Fibroblast of lung (primary cell): ENCODE measurements around the gene CENPP.

Experiments
- CTCF ChIP-seq, 2 donors: IDR thresholded peaks in 1 of 2; conservative IDR thresholded peaks in 1 of 2; 1 replicate in 1 of 2; 2 replicates in 1 of 2; pipeline ENCODE4 v1.5.1; 2011 to 2012; ENCODE audit warnings: low read length in 2 of 2, control low read depth in 1 of 2, inconsistent platforms in 1 of 2, low read depth in 1 of 2, mild to moderate bottlenecking in 1 of 2
- EZH2 ChIP-seq: IDR thresholded peaks from 2 replicates; pipeline ENCODE4 v1.5.1; 2012; ENCODE audit warnings: low read length, control low read depth, mild to moderate bottlenecking; ENCODE audit errors: missing control alignments

- TF ChIP-seq CTCF (conservative IDR thresholded peaks at IDR 0.05 in 1 of 2, IDR thresholded peaks at IDR 0.05 in 1 of 2; ENCODE audit: low read depth in 1 of 2, low read length in 2 of 2) (no peak), EZH2 (no peak)
Observed at GRCh38 chr9:92499701-92500100, 173.9 kb downstream of the CENPP start.
